AG10803 (cell line): ENCODE measurements around the gene PRDM1.

Experiments used
- DNase-seq: peaks from one replicate; pipeline ENCODE4 v3.0.0; 2010; ENCODE audit warnings: low read depth
- H3K4me3 ChIP-seq: 2 replicates; pipeline ENCODE4 v1.5.1; 2011; ENCODE audit warnings: mild to moderate bottlenecking, low read length, control low read depth
- CTCF ChIP-seq: conservative IDR thresholded peaks from 2 replicates; pipeline ENCODE4 v1.5.1; 2011; ENCODE audit warnings: mild to moderate bottlenecking, low read length, control low read depth, inconsistent platforms

PRDM1 gene

GRCh38 chr6:106101466-106101865, 15.3 kb downstream of the PRDM1 start:
- no peak for TF ChIP-seq CTCF
- DNase-seq = no peak
- H3K4me3 ChIP-seq = no peak overlapping the region

- H3K4me3 ChIP-seq = no peak overlapping the region
- no peak for TF ChIP-seq CTCF
- DNase-seq = no peak
Measured at GRCh38 chr6:106102034-106102433, 15.9 kb downstream of the PRDM1 start.

GRCh38 chr6:106102967-106103727, 17.0 kb downstream of the PRDM1 start:
- no peak for DNase-seq
- TF ChIP-seq CTCF = no peak
- no peak overlapping the region for H3K4me3 ChIP-seq

GRCh38 chr6:106103728-106104109, 17.6 kb downstream of the PRDM1 start:
- no peak for TF ChIP-seq CTCF
- no peak overlapping the region for H3K4me3 ChIP-seq
- DNase-seq = no peak

GRCh38 chr6:106104476-106104875, 18.3 kb downstream of the PRDM1 start:
- no peak overlapping the region for H3K4me3 ChIP-seq
- no peak for TF ChIP-seq CTCF
- DNase-seq = no peak

- no peak for DNase-seq
Measured at GRCh38 chr6:106104941-106105340, 18.8 kb downstream of the PRDM1 start.

More at GRCh38 chr6:106104941-106105340, 18.8 kb downstream of the PRDM1 start:
- no peak overlapping the region for H3K4me3 ChIP-seq
- no peak for TF ChIP-seq CTCF
